Hepatocyte (in vitro differentiated cells): Measurements from ENCODE around the gene DKK2. TPM values are rescaled to one million over a fixed set of nuclear protein-coding genes. Genes with fewer than 3 reads are reported as not detected.
"Not testable (repeated sequence)": the region's sequence is repeated elsewhere in the genome, so short reads cannot be mapped to it uniquely, and the experiment has no call there.

ENCODE experiments used
- DNase-seq: peaks from one replicate; pipeline ENCODE4 v3.0.0-alpha.2; 2016; ENCODE audit warnings: low spot score
- H2AFZ ChIP-seq: fragments of 200-600 bp; sonication (generic); 2 replicates; pipeline ENCODE4 v1.6.0; 2016; ENCODE audit warnings: antibody characterized with exemption, mild to moderate bottlenecking
- H3K27ac ChIP-seq: fragments of 200-600 bp; sonication (generic); 2 replicates; pipeline ENCODE4 v1.5.1; 2016; ENCODE audit warnings: mild to moderate bottlenecking
- H3K27me3 ChIP-seq: fragments of 200-600 bp; sonication (generic); 2 replicates; pipeline ENCODE4 v1.6.1; 2016
- H3K36me3 ChIP-seq: fragments of 200-600 bp; sonication (generic); replicated peaks from 2 replicates; pipeline ENCODE4 v1.5.1; 2016; ENCODE audit warnings: low read depth; ENCODE audit not compliant: insufficient read depth
- H3K4me1 ChIP-seq: fragments of 200-600 bp; sonication (generic); 2 replicates; pipeline ENCODE4 v1.5.1; 2016; ENCODE audit warnings: mild to moderate bottlenecking, moderate library complexity; ENCODE audit not compliant: insufficient read depth
- H3K4me2 ChIP-seq: fragments of 200-600 bp; sonication (generic); 2 replicates; pipeline ENCODE4 v1.6.0; 2016
- H3K4me3 ChIP-seq: fragments of 200-600 bp; sonication (generic); 2 replicates; pipeline ENCODE4 v1.5.1; 2016; ENCODE audit warnings: mild to moderate bottlenecking
- H3K79me2 ChIP-seq: fragments of 200-600 bp; sonication (generic); 2 replicates; pipeline ENCODE4 v1.6.0; 2017; ENCODE audit warnings: mild to moderate bottlenecking
- H3K9me2 ChIP-seq: fragments of 200-600 bp; sonication (generic); replicated peaks from 2 replicates; pipeline ENCODE4 v1.6.0; 2017; ENCODE audit warnings: mild to moderate bottlenecking; ENCODE audit not compliant: insufficient read depth
- H3K9me3 ChIP-seq: fragments of 200-600 bp; sonication (generic); 2 replicates; pipeline ENCODE4 v1.5.1; 2016; ENCODE audit warnings: low read depth, mild to moderate bottlenecking
- H4K20me1 ChIP-seq: fragments of 200-600 bp; sonication (generic); 2 replicates; pipeline ENCODE4 v1.6.0; 2016; ENCODE audit warnings: mild to moderate bottlenecking; ENCODE audit not compliant: insufficient read depth, poor library complexity, severe bottlenecking
- EZH2 ChIP-seq: fragments of 200-600 bp; sonication (generic); IDR thresholded peaks from 2 replicates; pipeline ENCODE4 v1.6.1; 2016; ENCODE audit warnings: antibody characterized with exemption, mild to moderate bottlenecking, borderline replicate concordance
- EZH2phosphoT487 ChIP-seq: fragments of 200-600 bp; sonication (generic); IDR thresholded peaks from one replicate; pipeline ENCODE4 v1.6.1; 2018; ENCODE audit warnings: antibody characterized with exemption, mild to moderate bottlenecking, low read depth, moderate library complexity; ENCODE audit not compliant: unreplicated experiment, severe bottlenecking
- WGBS: methylation state at CpG from one replicate; pipeline ENCODE4 v1.1.6; 2016; ENCODE audit warnings: low lambda C conversion rate; ENCODE audit errors: missing lambda C conversion rate; 5-methylcytosine and 5-hydroxymethylcytosine counted together
- polyA plus RNA-seq: library from polyadenylated mRNA; unstranded; fragments of >200 nt; fragmentation: Nextera tagmentation; extraction: Ambion mirVana; gene quantifications from 2 replicates; pipeline ENCODE4 v1.2.1, GENCODE V29; 2016
- total RNA-seq: library from RNA; depleted of rRNA; stranded (reverse); fragments of >200 nt; gene quantifications from 2 replicates; pipeline ENCODE4 v1.2.3, GENCODE V29; 2014
- TF ChIP-seq, protein P1 (sequence below): fragments of 200-600 bp; sonication (generic); IDR thresholded peaks from 2 replicates; pipeline ENCODE4 v1.5.1; 2016; ENCODE audit warnings: antibody characterized with exemption, mild to moderate bottlenecking; ENCODE audit not compliant: poor library complexity

Gene DKK2
- total and polyA plus RNA-seq, 2 experiments from 2014 or later = 19.7 to 28.1 TPM

DNA sequence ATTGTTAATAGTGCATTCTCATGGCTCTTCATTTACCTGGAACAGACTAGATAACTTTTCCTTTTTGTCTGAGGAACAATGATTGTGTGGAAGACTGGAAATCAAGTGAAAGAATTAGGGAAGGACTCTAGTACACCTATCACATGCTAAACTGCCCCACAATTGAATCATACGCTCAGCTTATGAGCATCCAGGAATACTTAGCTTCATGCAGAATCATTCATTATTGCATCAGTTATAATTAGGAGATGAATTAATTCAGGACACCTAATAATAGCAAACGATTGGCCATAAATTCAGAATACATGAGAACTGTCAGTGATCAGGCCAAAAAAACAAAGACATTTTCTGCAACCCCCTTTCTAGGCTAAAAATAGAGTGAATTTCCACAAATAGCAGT is 106.9 kb downstream of the DKK2 start:
- Histone ChIP-seq H3K27me3 (no peaks in the 10 kb centered on the region), H3K9me2 (no peaks in the 10 kb centered on the region), H4K20me1 (no peaks in the 10 kb centered on the region), H3K4me3 (no peak overlapping the region), H3K27ac (no peak overlapping the region), H3K4me1 (no peaks in the 10 kb centered on the region), H2AFZ (no peak overlapping the region), H3K36me3 (no peaks in the 10 kb centered on the region), H3K79me2 (no peaks in the 10 kb centered on the region), H3K9me3 (no peaks in the 10 kb centered on the region), H3K4me2 (no peak overlapping the region)
- DNase-seq = no peak
- 94% methylated on average over 2 of the region's 2 CpGs for WGBS
- TF ChIP-seq, protein P1, sequence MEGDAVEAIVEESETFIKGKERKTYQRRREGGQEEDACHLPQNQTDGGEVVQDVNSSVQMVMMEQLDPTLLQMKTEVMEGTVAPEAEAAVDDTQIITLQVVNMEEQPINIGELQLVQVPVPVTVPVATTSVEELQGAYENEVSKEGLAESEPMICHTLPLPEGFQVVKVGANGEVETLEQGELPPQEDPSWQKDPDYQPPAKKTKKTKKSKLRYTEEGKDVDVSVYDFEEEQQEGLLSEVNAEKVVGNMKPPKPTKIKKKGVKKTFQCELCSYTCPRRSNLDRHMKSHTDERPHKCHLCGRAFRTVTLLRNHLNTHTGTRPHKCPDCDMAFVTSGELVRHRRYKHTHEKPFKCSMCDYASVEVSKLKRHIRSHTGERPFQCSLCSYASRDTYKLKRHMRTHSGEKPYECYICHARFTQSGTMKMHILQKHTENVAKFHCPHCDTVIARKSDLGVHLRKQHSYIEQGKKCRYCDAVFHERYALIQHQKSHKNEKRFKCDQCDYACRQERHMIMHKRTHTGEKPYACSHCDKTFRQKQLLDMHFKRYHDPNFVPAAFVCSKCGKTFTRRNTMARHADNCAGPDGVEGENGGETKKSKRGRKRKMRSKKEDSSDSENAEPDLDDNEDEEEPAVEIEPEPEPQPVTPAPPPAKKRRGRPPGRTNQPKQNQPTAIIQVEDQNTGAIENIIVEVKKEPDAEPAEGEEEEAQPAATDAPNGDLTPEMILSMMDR = no peak
- TF ChIP-seq EZH2 = no peak
- TF ChIP-seq EZH2phosphoT487 = no peak

DNA sequence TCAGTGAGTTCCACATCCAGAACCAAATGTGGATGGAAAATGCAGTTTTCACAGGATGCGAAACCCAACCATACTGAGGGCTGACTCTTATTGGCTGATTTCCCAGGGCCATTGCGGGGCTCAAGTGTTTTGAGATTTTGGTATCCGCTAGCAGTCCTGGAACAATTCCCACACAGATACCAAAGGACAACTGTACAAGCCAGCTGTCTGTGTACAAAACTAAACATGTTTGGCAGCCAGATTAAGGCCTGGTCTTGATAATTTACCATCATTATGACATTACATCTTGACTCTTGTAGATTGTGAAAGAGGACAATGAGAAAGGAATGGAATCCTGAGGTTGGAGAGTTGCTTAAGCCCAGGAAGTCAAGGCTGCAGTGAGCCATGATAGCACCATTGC is 121.9 kb downstream of the DKK2 start:
- H3K9me3 ChIP-seq = no peaks in the 10 kb centered on the region
- no peaks in the 10 kb centered on the region for H3K4me1 ChIP-seq
- no peak for DNase-seq
- no peak overlapping the region for H3K4me2 ChIP-seq
- 80% methylated on average over 3 of the region's 3 CpGs for WGBS
- H3K27me3 ChIP-seq = no peaks in the 10 kb centered on the region
- no peak overlapping the region for H3K4me3 ChIP-seq
- H4K20me1 ChIP-seq = no peaks in the 10 kb centered on the region
- TF ChIP-seq EZH2phosphoT487 (no peak), EZH2 (no peak)
- TF ChIP-seq, protein P1 = no peak
- no peaks in the 10 kb centered on the region for H3K36me3 ChIP-seq
- no peak overlapping the region for H2AFZ ChIP-seq
- no peaks in the 10 kb centered on the region for H3K9me2 ChIP-seq
- no peak overlapping the region for H3K27ac ChIP-seq
- no peaks in the 10 kb centered on the region for H3K79me2 ChIP-seq

- 81% methylated on average over 1 of the region's 1 CpG for WGBS
- TF ChIP-seq, protein P1 = no peak
- TF ChIP-seq EZH2phosphoT487 (no peak), EZH2 (no peak)
- no peaks in the 10 kb centered on the region for H4K20me1 ChIP-seq
- no peaks in the 10 kb centered on the region for H3K79me2 ChIP-seq
- no peaks in the 10 kb centered on the region for H3K4me1 ChIP-seq
- no peaks in the 10 kb centered on the region for H3K9me2 ChIP-seq
- no peak overlapping the region for H3K27ac ChIP-seq
- no peak overlapping the region for H3K4me2 ChIP-seq
- DNase-seq = no peak
- no peaks in the 10 kb centered on the region for H3K36me3 ChIP-seq
- no peaks in the 10 kb centered on the region for H3K27me3 ChIP-seq
- H3K4me3 ChIP-seq = no peak overlapping the region
- H3K9me3 ChIP-seq = no peaks in the 10 kb centered on the region
- H2AFZ ChIP-seq = no peak overlapping the region
Observed at GRCh38 chr4:106909486-106910188, 126.5 kb downstream of the DKK2 start.

- not testable (repeated sequence) for H3K4me2 ChIP-seq, H3K27ac ChIP-seq, H3K27me3 ChIP-seq, H3K79me2 ChIP-seq, H3K36me3 ChIP-seq, H3K9me3 ChIP-seq, H3K4me3 ChIP-seq, H2AFZ ChIP-seq, DNase-seq, H3K9me2 ChIP-seq, H4K20me1 ChIP-seq, H3K4me1 ChIP-seq
- WGBS = 95% methylated on average over 11 of the region's 11 CpGs
Observed at GRCh38 chr4:106908049-106908448, 128.1 kb downstream of the DKK2 start.
